A204.1 (cell line): ENCODE measurements around the gene GRIK3.

Source experiments
- FAIRE-seq: peaks from 2 replicates; lab custom pipeline; 2012; peaks lifted over from hg19 to GRCh38; lab: Jason Lieb, UNC

The GRIK3 gene

GRCh38 chr1:36851595-36851994, 182.7 kb downstream of the GRIK3 start:
- FAIRE-seq, result no peak

DNA sequence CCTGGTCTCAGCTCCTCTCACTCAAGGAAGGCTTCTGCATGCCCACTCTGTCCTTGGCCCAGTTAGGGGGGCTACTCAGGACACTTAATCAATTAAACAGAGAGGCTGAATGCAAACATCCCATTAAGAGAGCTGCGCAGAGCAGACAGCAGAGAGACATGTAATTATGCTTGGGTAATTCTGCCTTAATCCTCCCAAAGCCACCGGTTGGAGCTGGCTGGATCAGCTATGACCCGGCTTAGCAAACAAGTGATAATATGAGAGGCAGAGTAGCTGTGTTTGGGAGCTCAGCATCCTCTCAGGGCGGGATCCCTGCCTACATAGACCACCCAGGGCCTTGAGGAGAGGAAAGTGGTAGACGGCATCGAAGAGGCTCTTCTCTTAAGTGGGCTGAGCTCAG, 183.2 kb downstream of the GRIK3 start:
- no peak for FAIRE-seq

DNA sequence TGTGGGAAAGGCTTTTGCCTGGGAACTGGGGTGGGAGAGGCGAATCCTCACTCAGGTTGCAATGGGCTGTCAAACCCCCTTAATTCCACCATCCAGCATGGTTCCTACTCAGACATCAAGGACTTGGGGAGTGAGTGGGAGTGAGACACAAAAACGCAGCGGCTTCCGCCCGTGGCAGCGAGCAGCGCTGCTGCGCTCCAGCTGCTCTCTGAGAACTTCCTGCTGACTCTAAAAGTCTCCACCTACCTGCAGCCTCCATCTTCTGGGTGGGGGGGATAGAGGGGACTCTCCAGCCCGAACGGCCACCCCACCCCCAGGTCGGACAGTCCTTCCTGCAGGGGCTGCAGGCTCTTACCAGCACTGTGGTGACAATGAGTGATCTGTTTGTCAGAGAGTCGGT, 184.4 kb downstream of the GRIK3 start:
- no peak for FAIRE-seq

GRCh38 chr1:36847761-36848160, 186.6 kb downstream of the GRIK3 start:
- no peak for FAIRE-seq

GRCh38 chr1:36847186-36847585, 187.1 kb downstream of the GRIK3 start:
- no peak for FAIRE-seq

- FAIRE-seq, result no peak
Observed at GRCh38 chr1:36846357-36846756, 188.0 kb downstream of the GRIK3 start.

DNA sequence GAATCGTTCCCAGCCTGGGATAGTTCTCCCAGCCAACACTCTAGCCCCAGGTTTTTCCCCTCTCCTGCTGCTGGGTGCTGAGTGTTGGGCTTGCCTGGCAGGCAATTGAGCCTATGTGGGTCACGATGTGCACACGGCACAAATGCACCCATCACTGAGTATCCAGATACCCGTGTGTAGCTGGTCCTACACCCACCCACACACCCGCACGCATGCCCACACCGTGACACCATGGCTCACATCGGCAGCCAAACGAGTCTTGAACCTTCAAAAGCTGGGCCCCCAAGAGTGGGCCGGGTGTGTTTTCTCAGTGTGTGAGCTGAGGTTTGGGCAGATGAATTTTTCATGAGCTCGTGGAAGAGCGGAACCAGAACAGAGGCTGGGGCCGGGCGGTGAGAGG, 188.5 kb downstream of the GRIK3 start:
- FAIRE-seq, result no peak

- no peak for FAIRE-seq
Observed at GRCh38 chr1:36844917-36845316, 189.4 kb downstream of the GRIK3 start.

GRCh38 chr1:36843906-36844610, 190.3 kb downstream of the GRIK3 start:
- no peak for FAIRE-seq

DNA sequence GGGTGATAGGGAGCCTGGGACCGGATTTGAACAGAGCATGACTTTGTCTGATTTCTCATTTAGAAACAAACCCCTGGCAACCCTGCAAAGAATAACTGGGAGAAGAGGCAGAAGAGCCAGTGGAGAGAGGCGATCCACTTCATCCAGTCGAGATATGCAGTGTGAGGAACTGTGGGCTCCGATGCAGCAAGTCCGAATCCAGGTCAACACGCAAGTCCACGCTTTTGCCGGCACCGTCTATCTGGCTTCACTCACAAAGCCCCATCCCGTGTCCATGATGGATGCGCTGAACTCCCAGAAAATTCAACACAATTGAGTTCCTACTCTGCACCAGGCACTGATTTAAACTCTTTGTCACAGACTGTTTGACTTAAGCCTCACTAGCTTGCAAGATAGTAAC, 191.3 kb downstream of the GRIK3 start:
- FAIRE-seq, result no peak

- no peak for FAIRE-seq
Observed at GRCh38 chr1:36842448-36842847, 191.9 kb downstream of the GRIK3 start.

DNA sequence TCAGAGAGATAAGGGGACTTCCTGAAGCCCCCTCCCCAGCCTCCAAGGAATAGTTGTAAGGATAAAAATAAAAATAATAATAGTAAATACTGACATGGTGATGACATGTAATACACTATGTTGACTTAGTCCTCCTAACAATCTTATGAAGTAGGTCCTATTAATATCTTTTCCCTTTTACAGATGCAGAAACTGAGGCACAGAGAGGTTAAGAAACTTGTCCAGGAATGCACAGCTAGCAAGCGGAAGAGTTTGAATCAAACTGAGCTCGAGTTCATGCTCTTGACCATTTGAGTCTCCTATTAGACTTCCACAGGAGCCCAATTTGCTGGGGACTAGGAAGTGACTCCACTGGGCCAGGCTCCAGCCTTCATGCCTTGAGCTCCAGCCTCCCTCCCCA, 194.8 kb downstream of the GRIK3 start:
- FAIRE-seq, result no peak

DNA sequence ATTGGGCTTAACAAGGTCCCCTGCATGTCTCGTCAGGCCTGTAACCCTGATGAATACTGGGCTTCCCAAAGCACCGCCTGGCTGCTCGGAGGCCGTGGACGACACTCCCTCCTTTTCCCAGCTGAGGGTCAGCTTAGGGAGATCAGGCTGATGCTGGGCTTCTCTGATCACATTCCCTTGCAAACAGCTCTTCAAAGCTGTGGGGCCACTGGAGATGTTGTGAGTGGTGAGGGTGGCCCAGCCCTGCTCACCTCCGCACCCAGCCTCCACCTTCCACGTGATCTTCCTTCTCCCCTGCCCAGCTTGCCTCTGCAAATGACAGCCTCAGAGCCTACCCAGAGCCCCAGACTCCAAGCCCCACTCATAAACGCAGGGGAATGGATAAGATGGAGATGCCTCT, 195.4 kb downstream of the GRIK3 start:
- no peak for FAIRE-seq

DNA sequence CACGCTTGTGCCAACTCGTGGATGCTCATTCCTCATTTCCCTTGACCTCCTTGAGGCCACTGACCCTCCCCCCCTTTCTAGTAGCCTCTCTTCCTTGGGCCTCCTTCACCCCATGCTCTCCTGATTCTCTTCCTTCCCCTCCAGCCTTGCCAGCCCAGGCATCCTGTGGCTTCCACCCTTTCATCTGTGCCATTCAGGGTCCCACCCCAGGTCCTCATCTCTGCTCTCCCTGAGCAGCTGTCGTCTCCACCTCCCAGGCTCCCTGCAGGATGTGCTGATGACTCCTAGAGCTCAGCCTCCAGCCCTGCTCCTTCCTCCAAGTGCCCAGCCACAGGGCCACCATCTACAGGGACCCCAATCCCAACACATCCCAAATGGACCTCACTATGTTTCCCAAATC, 197.4 kb downstream of the GRIK3 start:
- no peak for FAIRE-seq

- no peak for FAIRE-seq
Observed at GRCh38 chr1:36836196-36836883, 198.0 kb downstream of the GRIK3 start.

- FAIRE-seq, result no peak
Observed at GRCh38 chr1:36835696-36836095, 198.6 kb downstream of the GRIK3 start.

DNA sequence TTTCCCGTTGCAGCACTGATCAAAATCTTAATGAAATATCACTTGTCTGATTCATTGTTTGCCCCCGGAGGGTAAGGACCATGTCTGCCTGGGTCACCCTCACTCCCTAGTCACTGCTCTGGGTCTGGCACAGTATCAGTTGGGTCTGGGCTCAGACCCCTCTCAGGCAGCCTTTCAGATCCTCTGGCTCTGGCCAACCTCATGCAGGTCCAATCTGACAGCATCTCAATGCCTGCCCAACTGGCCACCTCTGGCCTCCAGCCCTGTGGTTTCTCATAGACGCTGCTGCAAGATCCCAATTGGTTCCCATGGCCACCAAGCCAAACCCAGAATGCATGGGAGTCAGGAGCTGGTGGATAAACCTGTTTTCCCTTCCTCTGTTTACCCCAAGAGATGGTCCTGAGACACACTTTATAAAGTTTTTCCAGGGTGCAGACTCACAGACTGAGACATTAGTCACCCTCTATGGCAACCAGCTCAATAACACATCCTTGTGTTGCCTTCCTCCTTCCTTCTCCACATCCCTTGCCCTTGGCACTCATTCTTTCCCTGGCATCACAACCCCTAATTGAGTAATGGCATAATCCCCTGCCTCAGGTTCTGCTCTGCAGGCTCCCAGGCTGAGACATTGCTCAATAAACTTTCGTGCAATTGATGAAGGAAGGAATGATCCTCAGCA, 199.2 kb downstream of the GRIK3 start:
- no peak for FAIRE-seq

- no peak for FAIRE-seq
Observed at GRCh38 chr1:36834586-36834985, 199.7 kb downstream of the GRIK3 start.

- FAIRE-seq, result no peak
Observed at GRCh38 chr1:36831186-36831810, 203.0 kb downstream of the GRIK3 start.

GRCh38 chr1:36829961-36830360, 204.4 kb downstream of the GRIK3 start:
- no peak for FAIRE-seq

- FAIRE-seq, result no peak
Observed at GRCh38 chr1:36829066-36829465, 205.2 kb downstream of the GRIK3 start.

GRCh38 chr1:36825226-36825625, 209.1 kb downstream of the GRIK3 start:
- FAIRE-seq, result no peak

- FAIRE-seq, result no peak
Observed at GRCh38 chr1:36824390-36824861, 209.9 kb downstream of the GRIK3 start.
